Sigmoid colon (tissue), 7 donors: ENCODE measurements around the gene DDX59. TPM values are rescaled to one million over a fixed set of nuclear protein-coding genes. Genes with fewer than 3 reads are reported as not detected.

Experiments used
- DNase-seq: peaks from one replicate; pipeline ENCODE4 v3.0.0-alpha.2; 2019
- H3K27ac ChIP-seq, 4 donors: fragments of 200-600 bp; sonication (generic); one replicate each; pipeline ENCODE4 v1.5.1; 2016 to 2019; ENCODE audit warnings: mild to moderate bottlenecking in 1 of 4
- H3K27me3 ChIP-seq, 3 donors: fragments of 200-600 bp; sonication (generic); one replicate each; pipeline ENCODE4 v1.5.1; 2019; ENCODE audit warnings: mild to moderate bottlenecking in 1 of 3
- H3K36me3 ChIP-seq, 4 donors: fragments of 200-600 bp; sonication (generic); one replicate each; pipeline ENCODE4 v1.5.1; 2016 to 2019
- H3K4me1 ChIP-seq, 4 donors: fragments of 200-600 bp; sonication (generic); one replicate each; pipeline ENCODE4 v1.5.1; 2017 to 2019
- H3K4me3 ChIP-seq, 4 donors: fragments of 200-600 bp; sonication (generic); one replicate each; pipeline ENCODE4 v1.5.1; 2017 to 2019; ENCODE audit warnings: mild to moderate bottlenecking in 2 of 4, moderate library complexity in 1 of 4
- H3K9me3 ChIP-seq, 4 donors: fragments of 200-600 bp in 3 of 4; sonication (generic) in 3 of 4; one replicate each; pipeline versions ENCODE4 v1.5.1 to v1.6.1; 2013 to 2019
- EP300 ChIP-seq, 4 donors: sonication (generic); formaldehyde crosslinking; IDR thresholded peaks; one replicate each; pipeline ENCODE4 v1.6.1; 2017; ENCODE audit warnings: antibody characterized with exemption in 4 of 4
- POLR2A ChIP-seq, 2 donors: fragments of 450-650 bp; IDR thresholded peaks; one replicate each; pipeline ENCODE4 v1.6.1; 2016; ENCODE audit warnings: antibody characterized with exemption in 2 of 2, mild to moderate bottlenecking in 2 of 2, moderate library complexity in 2 of 2
- POLR2AphosphoS5 ChIP-seq, 4 donors: sonication (generic); formaldehyde crosslinking; IDR thresholded peaks; one replicate each; pipeline ENCODE4 v1.6.1; 2017; ENCODE audit warnings: antibody characterized with exemption in 4 of 4
- WGBS, 2 donors: extraction: QIAGEN DNeasy Blood & Tissue Kit; methylation state at CpG; one replicate each; pipeline ENCODE4 v1.1.7; 2013; 5-methylcytosine and 5-hydroxymethylcytosine counted together
- intact Hi-C: fragments of 100-400 bp; cut with DNase I; formaldehyde crosslinking; loops from one replicate; pipeline ENCODE4 v1.15.1; 2023
- polyA plus RNA-seq, 3 donors: library from polyadenylated mRNA; stranded (reverse); fragments of 200-250 nt; gene quantifications; one replicate each; pipeline ENCODE4 v1.2.3, GENCODE V29; 2013
- total RNA-seq, 4 donors: library from RNA; depleted of rRNA; stranded (reverse); fragments of >200 nt; gene quantifications; one replicate each; pipeline ENCODE4 v1.1.0, GENCODE V29; 2016
- TF ChIP-seq, protein P1 (sequence below), 4 experiments: fragments of 450-650 bp in 3 of 4; fragments of 200-600 bp in 1 of 4; IDR thresholded peaks; one replicate each; pipeline ENCODE4 v1.5.1; 2016 to 2019; ENCODE audit warnings: antibody characterized with exemption in 4 of 4, mild to moderate bottlenecking in 3 of 4, moderate library complexity in 2 of 4
- donor health status: healthy with polysubstance abuse.
- donor health status: Bipolar disorder and iron deficiency.
- donor health status: healthy.

Gene DDX59
- total RNA-seq (10 to 100 TPM; 24.0 to 29.6 (median 27.1) TPM), polyA plus RNA-seq (10 to 100 TPM; 12.4 to 26.8 (median 16.8) TPM)

GRCh38 chr1:200669314-200670241, at the start of gene DDX59:
TSS of gene DDX59 (minus strand) at chr1:200669907. CDS start at chr1:200666740, 3,167 bp downstream.
- Histone ChIP-seq H3K4me3 (peak within 1 kb of the TSS; percentile 67 to 99 (median 79)), H3K4me1 (peaks cover 6 to 27% (median 26%) of the 10 kb centered on the region in 4 donors), H3K27me3 (no peaks in the 10 kb centered on the region), H3K27ac (peak within 1 kb of the TSS; percentile 95 to 100 (median 98)), H3K36me3 (peaks cover 0 to 14% (median 4%) of the 10 kb centered on the region in 4 donors), H3K9me3 (no peaks in the 10 kb centered on the region)
- TF ChIP-seq EP300 (IDR thresholded peaks at IDR 0.05) (peak; percentile 3 to 69 (median 40)), POLR2A (IDR thresholded peaks at IDR 0.05) (peak; percentile 83 to 87), POLR2AphosphoS5 (IDR thresholded peaks at IDR 0.05) (peak; percentile 88 to 94 (median 90))
- TF ChIP-seq, protein P1, sequence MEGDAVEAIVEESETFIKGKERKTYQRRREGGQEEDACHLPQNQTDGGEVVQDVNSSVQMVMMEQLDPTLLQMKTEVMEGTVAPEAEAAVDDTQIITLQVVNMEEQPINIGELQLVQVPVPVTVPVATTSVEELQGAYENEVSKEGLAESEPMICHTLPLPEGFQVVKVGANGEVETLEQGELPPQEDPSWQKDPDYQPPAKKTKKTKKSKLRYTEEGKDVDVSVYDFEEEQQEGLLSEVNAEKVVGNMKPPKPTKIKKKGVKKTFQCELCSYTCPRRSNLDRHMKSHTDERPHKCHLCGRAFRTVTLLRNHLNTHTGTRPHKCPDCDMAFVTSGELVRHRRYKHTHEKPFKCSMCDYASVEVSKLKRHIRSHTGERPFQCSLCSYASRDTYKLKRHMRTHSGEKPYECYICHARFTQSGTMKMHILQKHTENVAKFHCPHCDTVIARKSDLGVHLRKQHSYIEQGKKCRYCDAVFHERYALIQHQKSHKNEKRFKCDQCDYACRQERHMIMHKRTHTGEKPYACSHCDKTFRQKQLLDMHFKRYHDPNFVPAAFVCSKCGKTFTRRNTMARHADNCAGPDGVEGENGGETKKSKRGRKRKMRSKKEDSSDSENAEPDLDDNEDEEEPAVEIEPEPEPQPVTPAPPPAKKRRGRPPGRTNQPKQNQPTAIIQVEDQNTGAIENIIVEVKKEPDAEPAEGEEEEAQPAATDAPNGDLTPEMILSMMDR (IDR thresholded peaks at IDR 0.05) = no peak
- 0 to 1% methylated on average over 91 of the region's 91 CpGs for WGBS, 2 donors
- DNase-seq = peak; percentile 98
- intact Hi-C loops = loop anchor here (1.0 to 2.0 kb wide), 3 partner anchors 49 to 133 kb away; partner anchors contain the start of gene KIF14

DNA sequence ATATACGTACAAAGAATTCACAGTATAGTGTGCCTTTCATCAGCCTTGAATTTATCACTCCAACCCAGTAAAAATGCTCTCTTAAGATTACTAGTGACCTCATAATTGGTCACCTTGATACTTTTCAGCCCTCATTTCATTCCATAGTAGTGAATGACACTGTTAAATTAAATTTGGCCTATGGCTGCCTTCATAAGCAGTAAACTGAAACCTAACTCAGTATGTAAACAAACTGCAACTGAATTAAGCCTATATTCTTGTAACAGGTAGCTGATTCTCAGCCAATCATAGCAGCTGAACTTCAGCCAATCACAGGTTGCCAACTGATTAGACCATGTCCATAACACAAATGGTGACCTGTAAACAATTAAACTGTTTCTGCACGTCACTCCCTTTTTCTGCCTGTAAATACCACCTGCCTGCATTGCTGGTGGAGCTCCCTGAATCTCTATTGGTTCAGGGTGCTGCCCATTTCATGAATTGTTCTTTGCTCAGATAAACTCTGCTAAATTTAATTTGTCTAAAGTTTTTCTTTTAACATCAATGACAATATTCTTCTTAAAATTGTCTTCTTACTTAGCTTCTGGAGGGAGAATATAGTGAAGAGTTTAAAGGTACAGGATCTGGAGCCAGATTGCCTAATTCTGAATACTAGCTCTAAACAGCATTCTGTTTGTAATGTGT, 44.9 kb upstream of the DDX59 start:
- intact Hi-C loops = no loop called here
- no peaks in the 10 kb centered on the region for H3K36me3 ChIP-seq
- no peaks in the 10 kb centered on the region for H3K4me1 ChIP-seq
- no peaks in the 10 kb centered on the region for H3K27me3 ChIP-seq
- no peak for DNase-seq
- 56 to 78% methylated on average over 2 of the region's 2 CpGs for WGBS, 2 donors
- H3K9me3 ChIP-seq = no peaks in the 10 kb centered on the region
- no peak overlapping the region for H3K27ac ChIP-seq
- TF ChIP-seq, protein P1 (IDR thresholded peaks at IDR 0.05) = no peak
- TF ChIP-seq POLR2A (IDR thresholded peaks at IDR 0.05) = no peak
- TF ChIP-seq POLR2AphosphoS5 (IDR thresholded peaks at IDR 0.05) = no peak
- TF ChIP-seq EP300 (IDR thresholded peaks at IDR 0.05) = no peak
- no peak overlapping the region for H3K4me3 ChIP-seq

GRCh38 chr1:200710166-200710565, 40.5 kb upstream of the DDX59 start:
- Histone ChIP-seq H3K27ac (no peak overlapping the region), H3K4me3 (no peak overlapping the region), H3K4me1 (no peaks in the 10 kb centered on the region), H3K36me3 (no peaks in the 10 kb centered on the region), H3K27me3 (no peaks in the 10 kb centered on the region), H3K9me3 (no peaks in the 10 kb centered on the region)
- intact Hi-C loops = no loop called here
- DNase-seq = no peak
- 89 to 96% methylated on average over 2 of the region's 2 CpGs for WGBS, 2 donors
- no peak for TF ChIP-seq POLR2A (IDR thresholded peaks at IDR 0.05)
- TF ChIP-seq, protein P1 (IDR thresholded peaks at IDR 0.05) = no peak
- no peak for TF ChIP-seq EP300 (IDR thresholded peaks at IDR 0.05)
- no peak for TF ChIP-seq POLR2AphosphoS5 (IDR thresholded peaks at IDR 0.05)

DNA sequence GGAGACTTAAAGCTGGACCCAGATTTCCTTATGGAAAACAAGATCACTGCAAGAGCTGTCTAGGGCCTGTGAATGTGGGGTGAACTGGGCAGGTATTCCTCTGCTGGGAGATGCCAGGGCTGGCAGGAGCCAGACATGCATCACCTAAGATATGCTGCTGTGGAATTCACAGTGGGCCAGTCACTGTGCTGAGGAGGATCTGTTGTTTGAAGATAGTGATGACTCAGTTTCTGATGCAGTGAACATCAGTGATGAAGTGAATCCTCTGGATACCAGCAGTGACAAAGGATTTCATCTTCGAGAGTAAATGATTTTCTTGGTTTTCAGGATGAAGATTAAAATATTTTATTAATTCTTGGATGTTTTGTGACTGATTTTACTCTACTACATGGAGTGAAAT, 39.1 kb upstream of the DDX59 start:
- intact Hi-C loops = no loop called here
- Histone ChIP-seq H3K27me3 (no peaks in the 10 kb centered on the region), H3K36me3 (no peaks in the 10 kb centered on the region), H3K27ac (no peak overlapping the region), H3K9me3 (no peaks in the 10 kb centered on the region), H3K4me3 (no peak overlapping the region), H3K4me1 (no peaks in the 10 kb centered on the region)
- DNase-seq = no peak
- 83 to 88% methylated on average over 1 of the region's 1 CpG for WGBS, 2 donors
- TF ChIP-seq POLR2AphosphoS5 (IDR thresholded peaks at IDR 0.05) (no peak), POLR2A (IDR thresholded peaks at IDR 0.05) (no peak), EP300 (IDR thresholded peaks at IDR 0.05) (no peak)
- TF ChIP-seq, protein P1 (IDR thresholded peaks at IDR 0.05) = no peak
